Esophagus muscularis mucosa (tissue), 3 donors: ENCODE data around the gene PPP4R3A.

ENCODE experiments used
- POLR2A ChIP-seq: fragments of 450-650 bp; IDR thresholded peaks from one replicate; pipeline ENCODE4 v1.6.1; 2017; ENCODE audit warnings: antibody characterized with exemption, moderate library complexity, mild to moderate bottlenecking, low read depth
- TF ChIP-seq, protein P1 (sequence below), 3 experiments: fragments of 200-600 bp in 2 of 3; fragments of 450-650 bp in 1 of 3; sonication (generic) in 2 of 3; IDR thresholded peaks; one replicate each; pipeline ENCODE4 v1.5.1; 2017 to 2019; ENCODE audit warnings: antibody characterized with exemption in 3 of 3, mild to moderate bottlenecking in 2 of 3, moderate library complexity in 1 of 3

DNA sequence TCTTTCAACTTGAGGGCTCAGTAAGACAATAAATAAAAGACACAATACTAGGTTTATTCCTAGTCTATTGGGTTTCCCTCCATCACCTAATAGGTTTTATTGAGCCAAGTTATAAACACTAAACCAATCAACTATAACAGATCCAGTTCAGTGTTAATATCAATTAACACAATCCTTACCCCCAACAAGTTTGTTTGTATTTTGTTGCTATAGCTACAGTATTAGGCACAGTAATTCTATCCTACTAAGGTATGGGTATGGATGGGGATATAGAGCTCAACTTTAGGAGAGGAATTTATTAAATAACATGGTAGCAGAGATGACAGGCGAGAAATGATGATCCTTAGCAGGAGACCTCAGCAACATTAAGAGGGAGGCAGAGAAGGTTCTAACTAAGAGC, 13.3 kb downstream of the PPP4R3A start:
- no peak for TF ChIP-seq POLR2A
- TF ChIP-seq, protein P1, sequence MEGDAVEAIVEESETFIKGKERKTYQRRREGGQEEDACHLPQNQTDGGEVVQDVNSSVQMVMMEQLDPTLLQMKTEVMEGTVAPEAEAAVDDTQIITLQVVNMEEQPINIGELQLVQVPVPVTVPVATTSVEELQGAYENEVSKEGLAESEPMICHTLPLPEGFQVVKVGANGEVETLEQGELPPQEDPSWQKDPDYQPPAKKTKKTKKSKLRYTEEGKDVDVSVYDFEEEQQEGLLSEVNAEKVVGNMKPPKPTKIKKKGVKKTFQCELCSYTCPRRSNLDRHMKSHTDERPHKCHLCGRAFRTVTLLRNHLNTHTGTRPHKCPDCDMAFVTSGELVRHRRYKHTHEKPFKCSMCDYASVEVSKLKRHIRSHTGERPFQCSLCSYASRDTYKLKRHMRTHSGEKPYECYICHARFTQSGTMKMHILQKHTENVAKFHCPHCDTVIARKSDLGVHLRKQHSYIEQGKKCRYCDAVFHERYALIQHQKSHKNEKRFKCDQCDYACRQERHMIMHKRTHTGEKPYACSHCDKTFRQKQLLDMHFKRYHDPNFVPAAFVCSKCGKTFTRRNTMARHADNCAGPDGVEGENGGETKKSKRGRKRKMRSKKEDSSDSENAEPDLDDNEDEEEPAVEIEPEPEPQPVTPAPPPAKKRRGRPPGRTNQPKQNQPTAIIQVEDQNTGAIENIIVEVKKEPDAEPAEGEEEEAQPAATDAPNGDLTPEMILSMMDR (IDR thresholded peaks at IDR 0.05), result no peak
